Kidney (tissue), 14 donors: Measurements from ENCODE around the gene CTTNBP2. TPM values are rescaled to one million over a fixed set of nuclear protein-coding genes. Genes with fewer than 3 reads are reported as not detected.

Experiments used
- DNase-seq, 5 donors: peaks; one replicate each; pipeline ENCODE4 v3.0.0-alpha.2; 2013 to 2020
- FAIRE-seq: peaks from 2 replicates; lab custom pipeline; 2012; peaks lifted over from hg19 to GRCh38; lab: Jason Lieb, UNC
- H3K27ac ChIP-seq, 2 donors: one replicate each; pipeline ENCODE4 v1.7.0; 2013; ENCODE audit warnings: low read depth in 2 of 2, low read length in 2 of 2, inconsistent platforms in 1 of 2
- H3K27me3 ChIP-seq: one replicate; pipeline ENCODE4 v1.7.1; 2013; ENCODE audit warnings: low read length, inconsistent platforms; ENCODE audit not compliant: control insufficient read depth, insufficient read depth
- H3K36me3 ChIP-seq, 3 donors: one replicate each; pipeline versions ENCODE4 v1.7.0 to v1.7.1; 2013; ENCODE audit warnings: low read length in 3 of 3, control low read depth in 1 of 3, inconsistent platforms in 1 of 3; ENCODE audit not compliant: insufficient read depth in 3 of 3, control insufficient read depth in 2 of 3
- H3K4me1 ChIP-seq, 3 donors: one replicate each; pipeline versions ENCODE4 v1.7.0 to v1.7.1; 2013; ENCODE audit warnings: low read length in 3 of 3, inconsistent platforms in 1 of 3, low read depth in 1 of 3; ENCODE audit not compliant: control insufficient read depth in 2 of 3, insufficient read depth in 2 of 3
- H3K4me3 ChIP-seq, 3 donors: one replicate each; pipeline versions ENCODE4 v1.7.0 to v1.8.1; 2013; ENCODE audit warnings: low read length in 3 of 3, control low read depth in 1 of 3, inconsistent platforms in 1 of 3
- H3K9ac ChIP-seq, 3 donors: one replicate each; pipeline versions ENCODE4 v1.7.0 to v1.7.1; 2013; ENCODE audit warnings: low read length in 3 of 3, control low read depth in 1 of 3, inconsistent platforms in 1 of 3
- H3K9me3 ChIP-seq, 3 donors: one replicate each; pipeline versions ENCODE4 v1.7.0 to v1.7.1; 2013; ENCODE audit warnings: low read length in 3 of 3, control low read depth in 1 of 3, inconsistent platforms in 1 of 3; ENCODE audit not compliant: control insufficient read depth in 2 of 3, insufficient read depth in 1 of 3
- intact Hi-C: fragments of 100-400 bp; cut with DNase I; formaldehyde crosslinking; loops from one replicate; pipeline ENCODE4 v1.11.1; 2022
- polyA plus RNA-seq: library from polyadenylated mRNA; stranded (reverse); fragments of 350-450 nt; fragmentation: Illumina TruSeq; extraction: RNeasy Lipid Tissue Mini Kit (QIAGEN cat#74804); gene quantifications from one replicate; pipeline ENCODE4 v1.2.3, GENCODE V29; 2014; ENCODE audit warnings: low read depth, low replicate concordance; ENCODE audit not compliant: insufficient read depth
- total RNA-seq: library from RNA; stranded (reverse); fragmentation: NEBNext Ultra II Directional; extraction: Animal tissue kit (Norgen Biotek cat#: 25700); gene quantifications from one replicate; pipeline ENCODE4 v1.2.1, GENCODE V29; 2021
- TF ChIP-seq, protein P1 (sequence below): IDR thresholded peaks from 3 replicates; pipeline ENCODE4 v1.5.1; 2012; ENCODE audit warnings: mild to moderate bottlenecking, moderate library complexity, borderline replicate concordance; ENCODE audit not compliant: insufficient read depth; ENCODE audit errors: extremely low read depth
- donor health status: control.
- donor health status: control.
- donor health status: control.
- donor health status: control.
- donor health status: control.
- donor health status: DM: yes; HTN: yes; CAD: no.
- donor health status: Normal renal cell carcinoma (clear cell type).

Gene CTTNBP2
- total and polyA plus RNA-seq, 2 donors from 2014 or later = 3.8 to 41.1 TPM

DNA sequence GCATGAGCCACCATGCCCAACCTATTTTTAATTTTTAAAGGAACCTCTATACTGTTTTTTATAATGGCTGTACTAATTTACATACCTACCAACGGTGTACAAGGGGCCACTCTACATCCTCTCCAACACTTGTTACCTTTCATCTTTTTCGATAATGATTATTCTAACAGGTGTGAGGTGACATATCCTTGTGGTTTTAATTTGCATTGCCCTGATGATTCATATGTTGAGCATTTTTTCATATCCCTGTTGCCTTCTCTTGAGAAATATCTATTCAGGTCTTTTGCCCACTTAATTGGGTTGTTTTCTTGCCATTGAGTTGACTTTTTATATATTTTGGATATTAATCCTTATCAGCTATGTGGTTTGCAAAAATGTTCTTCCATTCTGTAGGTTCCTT, 167.0 kb downstream of the CTTNBP2 start:
- TF ChIP-seq, protein P1, sequence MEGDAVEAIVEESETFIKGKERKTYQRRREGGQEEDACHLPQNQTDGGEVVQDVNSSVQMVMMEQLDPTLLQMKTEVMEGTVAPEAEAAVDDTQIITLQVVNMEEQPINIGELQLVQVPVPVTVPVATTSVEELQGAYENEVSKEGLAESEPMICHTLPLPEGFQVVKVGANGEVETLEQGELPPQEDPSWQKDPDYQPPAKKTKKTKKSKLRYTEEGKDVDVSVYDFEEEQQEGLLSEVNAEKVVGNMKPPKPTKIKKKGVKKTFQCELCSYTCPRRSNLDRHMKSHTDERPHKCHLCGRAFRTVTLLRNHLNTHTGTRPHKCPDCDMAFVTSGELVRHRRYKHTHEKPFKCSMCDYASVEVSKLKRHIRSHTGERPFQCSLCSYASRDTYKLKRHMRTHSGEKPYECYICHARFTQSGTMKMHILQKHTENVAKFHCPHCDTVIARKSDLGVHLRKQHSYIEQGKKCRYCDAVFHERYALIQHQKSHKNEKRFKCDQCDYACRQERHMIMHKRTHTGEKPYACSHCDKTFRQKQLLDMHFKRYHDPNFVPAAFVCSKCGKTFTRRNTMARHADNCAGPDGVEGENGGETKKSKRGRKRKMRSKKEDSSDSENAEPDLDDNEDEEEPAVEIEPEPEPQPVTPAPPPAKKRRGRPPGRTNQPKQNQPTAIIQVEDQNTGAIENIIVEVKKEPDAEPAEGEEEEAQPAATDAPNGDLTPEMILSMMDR = no peak
- H3K4me3 ChIP-seq = no peak overlapping the region
- FAIRE-seq (no peak), DNase-seq (no peak)
- H3K9me3 ChIP-seq = peaks cover 0 to 2% (median 0%) of the 10 kb centered on the region in 3 donors
- H3K9ac ChIP-seq = no peak overlapping the region
- no peaks in the 10 kb centered on the region for H3K4me1 ChIP-seq
- H3K27ac ChIP-seq = no peak overlapping the region
- intact Hi-C loops = no loop called here
- no peaks in the 10 kb centered on the region for H3K36me3 ChIP-seq
- H3K27me3 ChIP-seq = no peaks in the 10 kb centered on the region

DNA sequence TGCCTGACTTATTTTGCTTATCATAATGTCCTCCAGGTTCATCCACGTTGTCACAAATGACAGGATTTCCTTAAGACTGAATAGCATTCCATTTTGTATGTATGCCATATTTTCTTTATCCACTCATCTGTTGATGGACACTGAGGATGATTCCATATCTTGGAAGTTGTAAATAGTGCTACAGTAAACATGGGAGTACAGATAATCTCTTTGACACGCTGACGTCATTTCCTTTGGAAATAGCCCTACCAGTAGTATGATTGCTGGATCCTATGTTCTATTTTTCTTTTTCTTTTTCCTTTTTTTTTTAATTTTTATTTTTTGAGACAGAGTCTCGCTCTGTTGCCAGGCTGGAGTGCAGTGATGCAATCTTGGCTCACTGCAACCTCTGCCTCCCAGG, 167.6 kb downstream of the CTTNBP2 start:
- peaks cover 0 to 2% (median 0%) of the 10 kb centered on the region in 3 donors for H3K9me3 ChIP-seq
- DNase-seq (no peak), FAIRE-seq (no peak)
- H3K27ac ChIP-seq = no peak overlapping the region
- H3K4me3 ChIP-seq = no peak overlapping the region
- intact Hi-C loops = no loop called here
- no peak overlapping the region for H3K9ac ChIP-seq
- no peaks in the 10 kb centered on the region for H3K4me1 ChIP-seq
- no peaks in the 10 kb centered on the region for H3K27me3 ChIP-seq
- TF ChIP-seq, protein P1 = no peak
- no peaks in the 10 kb centered on the region for H3K36me3 ChIP-seq

DNA sequence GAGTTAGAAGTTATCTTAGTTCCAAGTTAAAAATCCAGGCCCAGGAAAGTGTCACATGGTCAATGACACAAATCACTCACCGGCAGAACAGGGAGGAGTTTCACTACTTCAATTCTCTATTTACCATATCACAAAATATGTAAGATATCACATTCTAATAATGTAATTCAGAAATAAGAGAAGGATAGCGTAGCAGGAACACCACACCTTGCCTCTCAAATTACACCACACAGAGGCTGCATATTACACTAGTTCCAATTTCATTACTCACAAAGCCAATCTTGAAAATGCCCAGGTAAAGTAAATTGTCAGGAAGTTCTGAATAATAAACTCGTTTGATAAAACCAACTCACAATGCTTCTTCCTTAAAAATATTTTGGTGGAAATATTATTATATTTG, 169.2 kb downstream of the CTTNBP2 start:
- no peak overlapping the region for H3K9ac ChIP-seq
- H3K9me3 ChIP-seq = peaks cover 0 to 2% (median 0%) of the 10 kb centered on the region in 3 donors
- H3K27ac ChIP-seq = no peak overlapping the region
- H3K36me3 ChIP-seq = no peaks in the 10 kb centered on the region
- H3K4me3 ChIP-seq = no peak overlapping the region
- intact Hi-C loops = no loop called here
- FAIRE-seq (no peak), DNase-seq (no peak)
- H3K27me3 ChIP-seq = no peaks in the 10 kb centered on the region
- H3K4me1 ChIP-seq = no peaks in the 10 kb centered on the region
- TF ChIP-seq, protein P1 = no peak

DNA sequence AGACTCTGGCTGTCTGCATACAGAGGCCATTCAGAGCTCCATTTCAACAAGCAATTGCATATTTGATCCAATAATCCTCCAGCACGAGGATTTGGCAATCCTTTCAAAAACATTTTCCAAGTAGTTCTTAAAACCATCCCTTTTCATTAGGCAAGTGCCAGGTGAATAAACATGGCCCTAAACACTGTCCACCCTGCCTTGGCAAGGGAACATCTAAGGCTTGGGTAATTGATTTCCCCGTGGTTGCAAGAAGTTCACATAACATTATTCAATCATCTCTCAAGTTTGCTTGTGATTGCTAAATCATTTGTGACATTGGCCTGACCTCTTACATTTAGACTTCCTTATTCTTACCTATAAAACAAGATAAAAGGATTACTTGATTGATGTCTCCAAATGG, 175.2 kb downstream of the CTTNBP2 start:
- Histone ChIP-seq H3K27ac (no peak overlapping the region), H3K36me3 (no peaks in the 10 kb centered on the region), H3K4me1 (no peaks in the 10 kb centered on the region), H3K9ac (no peak overlapping the region), H3K9me3 (no peaks in the 10 kb centered on the region), H3K4me3 (no peak overlapping the region), H3K27me3 (no peaks in the 10 kb centered on the region)
- no peak for FAIRE-seq
- DNase-seq = no peak
- TF ChIP-seq, protein P1 = no peak
- intact Hi-C loops = no loop called here
